KOPT-K1 (cell line): Measurements from ENCODE around the gene TPPP2.

Source experiments
- H3K27ac ChIP-seq: fragments of 200-600 bp; sonication (generic); 2 replicates; pipeline ENCODE4 v1.5.1; 2016; ENCODE audit warnings: antibody characterized with exemption, mild to moderate bottlenecking, low read depth, low read length; ENCODE audit not compliant: poor library complexity, severe bottlenecking
- H3K36me3 ChIP-seq: fragments of 200-600 bp; sonication (generic); 2 replicates; pipeline ENCODE4 v1.5.1; 2017; ENCODE audit warnings: antibody characterized with exemption, mild to moderate bottlenecking, low read length, moderate library complexity; ENCODE audit not compliant: insufficient read depth
- H3K9me3 ChIP-seq: fragments of 200-600 bp; sonication (generic); 2 replicates; pipeline ENCODE4 v1.5.1; 2017; ENCODE audit warnings: antibody characterized with exemption, low read length, mild to moderate bottlenecking; ENCODE audit not compliant: insufficient read depth, poor library complexity, severe bottlenecking

TPPP2 gene

DNA sequence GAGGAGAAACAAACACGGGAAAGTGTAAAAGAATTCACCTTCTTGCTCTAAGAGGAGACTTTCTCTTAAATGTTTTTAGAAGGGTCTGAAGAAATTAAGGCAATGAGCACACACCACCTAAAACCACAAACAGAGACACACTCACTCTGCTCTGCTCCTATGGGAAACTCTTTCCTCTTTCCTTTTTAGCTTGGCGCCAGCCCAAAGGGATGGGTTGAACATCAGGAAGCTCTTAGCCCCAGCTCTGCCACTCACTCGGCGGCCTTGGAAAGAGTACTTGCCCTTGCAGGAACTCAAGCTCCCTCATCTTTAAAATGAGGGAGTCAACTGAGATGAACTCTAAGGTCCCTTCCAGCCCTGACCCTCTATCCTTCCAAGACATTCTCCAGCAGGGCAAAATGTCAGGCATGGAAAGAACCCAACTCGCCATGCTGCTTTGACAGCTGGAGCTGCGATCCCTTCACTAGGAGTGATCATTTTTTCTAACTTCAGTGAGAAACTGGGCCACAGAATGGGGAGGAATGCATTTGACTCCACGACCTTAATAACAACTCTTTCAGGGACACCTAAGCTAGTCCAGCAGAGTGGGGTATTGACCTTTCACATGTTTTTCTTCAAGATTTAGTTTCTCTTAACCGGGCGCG lies 26.6 kb downstream of the TPPP2 start:
- H3K9me3 ChIP-seq, result no peaks in the 10 kb centered on the region
- H3K36me3 ChIP-seq, result no peaks in the 10 kb centered on the region
- no peak overlapping the region for H3K27ac ChIP-seq

DNA sequence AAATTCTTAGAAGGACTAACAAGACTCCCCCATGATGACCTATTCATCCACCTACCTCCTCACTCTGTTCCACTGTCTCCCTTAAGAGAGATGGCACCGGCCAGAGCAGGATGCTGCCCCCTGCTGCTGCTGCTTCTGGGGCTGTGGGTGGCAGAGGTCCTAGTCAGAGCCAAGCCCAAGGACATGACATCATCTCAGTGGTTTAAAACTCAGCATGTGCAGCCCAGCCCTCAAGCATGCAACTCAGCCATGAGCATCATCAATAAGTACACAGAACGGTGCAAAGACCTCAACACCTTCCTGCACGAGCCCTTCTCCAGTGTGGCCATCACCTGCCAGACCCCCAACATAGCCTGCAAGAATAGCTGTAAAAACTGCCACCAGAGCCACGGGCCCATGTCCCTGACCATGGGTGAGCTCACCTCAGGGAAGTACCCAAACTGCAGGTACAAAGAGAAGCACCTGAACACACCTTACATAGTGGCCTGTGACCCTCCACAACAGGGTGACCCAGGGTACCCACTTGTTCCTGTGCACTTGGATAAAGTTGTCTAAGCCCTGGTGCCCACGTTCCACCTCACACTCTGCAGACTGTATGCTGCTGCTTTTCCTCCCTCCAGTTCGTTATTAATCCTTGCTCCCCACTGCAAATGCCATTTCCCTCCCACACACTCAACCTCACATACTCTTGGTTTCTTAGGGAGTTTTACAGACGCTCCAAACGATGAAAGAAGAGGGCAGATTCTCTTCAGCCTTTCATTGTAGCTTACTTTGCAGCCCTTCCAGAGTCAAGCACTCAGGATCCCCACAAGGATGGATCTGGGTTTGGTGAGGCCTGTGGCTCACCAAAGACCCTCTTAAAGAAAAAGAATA lies 28.0 kb downstream of the TPPP2 start, which contains the start of gene RNASE8:
Gene RNASE8 (plus strand): TSS at position 20 of the 873 bp plus-strand sequence. CDS start 71 bp downstream, at position 91.
- Histone ChIP-seq H3K36me3 (no peaks in the 10 kb centered on the region), H3K27ac (no peak within 1 kb of the TSS), H3K9me3 (no peaks in the 10 kb centered on the region)

DNA sequence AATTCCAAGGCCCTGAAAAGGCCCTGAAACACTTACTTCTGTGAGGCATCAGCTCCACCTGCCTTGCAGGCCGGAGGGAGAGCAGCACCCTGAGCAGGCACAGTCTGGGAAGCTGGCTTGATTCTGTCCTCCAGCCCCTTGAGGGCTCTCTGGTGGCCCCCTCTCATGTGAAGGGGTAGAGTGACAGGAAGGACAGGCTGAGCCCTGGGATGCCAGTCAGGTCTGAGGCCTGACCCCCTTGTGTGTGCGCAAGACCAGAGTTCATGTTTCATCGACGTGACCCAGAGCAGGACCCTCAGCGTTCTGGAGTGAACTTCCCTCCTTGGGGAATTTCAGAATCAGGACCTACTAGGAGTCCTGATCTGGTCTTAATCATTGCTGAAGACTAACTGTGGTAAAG lies 28.9 kb downstream of the TPPP2 start:
- no peaks in the 10 kb centered on the region for H3K36me3 ChIP-seq
- no peak overlapping the region for H3K27ac ChIP-seq
- no peaks in the 10 kb centered on the region for H3K9me3 ChIP-seq

DNA sequence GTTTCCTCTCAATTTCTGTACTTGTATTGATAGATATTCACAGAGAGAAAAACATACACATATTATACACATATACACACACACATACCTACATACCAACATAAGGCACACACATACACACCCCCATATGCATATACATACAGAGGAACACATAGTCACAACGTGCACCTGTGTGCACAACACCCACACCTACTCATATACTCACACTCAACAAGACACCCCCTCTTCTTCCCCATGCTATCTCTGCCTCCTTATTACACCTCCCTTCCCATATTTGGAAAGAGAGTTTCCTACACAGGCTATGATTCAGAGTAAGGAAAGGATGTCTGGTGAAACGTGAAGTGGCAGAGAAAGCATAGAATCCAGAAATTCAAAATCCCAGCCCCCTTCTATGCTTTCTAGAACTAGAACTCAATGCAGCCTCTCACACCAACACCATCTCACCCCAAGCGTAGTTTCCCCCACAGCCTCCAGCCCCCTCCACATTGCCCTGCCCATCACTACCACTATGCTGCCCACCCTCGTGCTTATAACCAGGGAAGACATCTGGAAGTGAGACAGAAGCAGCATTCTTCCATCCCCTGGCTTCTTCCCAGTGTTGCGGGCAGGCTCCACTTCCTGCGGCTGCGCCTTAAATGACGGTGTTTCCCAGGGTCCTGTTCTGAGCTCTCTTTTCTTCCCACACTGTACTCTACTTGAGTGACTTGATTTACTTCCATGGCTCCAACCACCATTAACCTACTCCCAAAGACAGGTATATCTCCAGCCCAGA lies 30.0 kb downstream of the TPPP2 start:
- H3K9me3 ChIP-seq, result no peaks in the 10 kb centered on the region
- no peaks in the 10 kb centered on the region for H3K36me3 ChIP-seq
- no peak overlapping the region for H3K27ac ChIP-seq

DNA sequence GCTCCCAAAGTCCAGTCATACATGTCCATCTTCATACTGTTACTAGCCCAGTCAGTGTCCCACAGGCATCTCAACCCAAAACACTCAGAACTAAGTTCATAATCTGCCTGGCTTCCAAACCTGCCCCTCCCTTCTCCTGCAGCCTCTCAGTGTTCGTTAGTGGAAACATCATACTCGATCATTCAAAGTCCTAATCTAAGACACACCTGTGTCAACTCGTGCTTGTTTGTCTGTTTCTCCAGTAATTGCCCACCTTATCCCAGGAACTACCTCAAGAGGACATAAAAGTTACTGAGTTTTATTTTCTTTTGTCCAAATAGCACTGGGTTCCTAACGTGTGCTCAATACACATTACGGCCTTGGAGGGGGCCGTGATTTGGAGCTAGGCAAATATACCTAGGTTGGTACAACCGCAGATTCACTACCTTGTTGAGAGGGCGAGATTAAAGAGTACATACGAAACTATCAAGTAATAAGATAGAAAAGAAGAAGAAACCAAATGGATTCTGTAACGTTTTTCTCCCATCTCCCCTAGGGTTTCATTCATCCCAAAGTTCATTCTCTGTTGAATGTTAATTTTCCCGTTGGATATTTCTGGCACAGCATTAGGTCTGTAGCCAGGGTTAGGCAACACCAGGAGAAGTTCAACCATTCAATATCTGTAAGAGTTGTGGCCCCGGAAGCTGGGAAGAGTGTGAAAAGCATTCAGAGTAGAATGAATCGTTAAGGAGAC lies 30.8 kb downstream of the TPPP2 start:
- no peaks in the 10 kb centered on the region for H3K9me3 ChIP-seq
- H3K36me3 ChIP-seq, result no peaks in the 10 kb centered on the region
- H3K27ac ChIP-seq, result no peak overlapping the region

DNA sequence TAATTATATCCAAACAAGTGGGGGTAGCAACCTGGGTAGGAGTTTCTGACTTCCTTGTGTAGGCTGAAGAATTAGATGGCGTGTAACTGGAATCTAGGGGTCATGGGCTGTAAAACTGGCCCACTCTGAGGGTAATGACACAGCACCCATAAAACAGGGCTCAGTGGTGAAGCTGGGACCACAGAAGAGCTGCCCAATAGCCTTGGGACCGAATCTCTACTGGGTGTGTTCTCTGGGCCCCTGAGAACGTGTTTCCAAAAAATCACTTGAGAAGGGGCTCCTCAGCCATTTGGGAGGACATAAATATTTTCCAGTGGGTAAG lies 31.3 kb downstream of the TPPP2 start:
- no peaks in the 10 kb centered on the region for H3K36me3 ChIP-seq
- H3K9me3 ChIP-seq, result no peaks in the 10 kb centered on the region
- no peak overlapping the region for H3K27ac ChIP-seq

DNA sequence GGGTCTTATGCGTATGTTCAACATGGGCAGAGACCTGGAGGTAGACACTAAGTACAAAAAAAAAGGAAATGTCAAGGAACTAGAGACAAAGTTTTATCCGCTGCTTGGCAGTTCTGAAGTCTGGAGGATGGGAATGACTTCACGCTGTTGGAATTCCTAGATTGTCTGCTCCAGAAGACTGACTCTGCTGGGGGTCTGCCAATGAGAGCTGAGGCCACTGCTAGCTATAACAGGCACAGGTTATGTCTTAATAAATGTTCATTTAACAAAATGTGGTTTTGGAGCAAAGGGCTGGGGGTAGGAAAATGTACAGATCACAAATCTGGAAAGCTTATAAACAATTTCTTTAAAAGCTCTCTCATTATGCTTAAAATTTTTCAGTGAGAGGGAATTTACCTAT lies 33.5 kb downstream of the TPPP2 start:
- H3K27ac ChIP-seq, result no peak overlapping the region
- no peaks in the 10 kb centered on the region for H3K36me3 ChIP-seq
- H3K9me3 ChIP-seq, result no peaks in the 10 kb centered on the region

DNA sequence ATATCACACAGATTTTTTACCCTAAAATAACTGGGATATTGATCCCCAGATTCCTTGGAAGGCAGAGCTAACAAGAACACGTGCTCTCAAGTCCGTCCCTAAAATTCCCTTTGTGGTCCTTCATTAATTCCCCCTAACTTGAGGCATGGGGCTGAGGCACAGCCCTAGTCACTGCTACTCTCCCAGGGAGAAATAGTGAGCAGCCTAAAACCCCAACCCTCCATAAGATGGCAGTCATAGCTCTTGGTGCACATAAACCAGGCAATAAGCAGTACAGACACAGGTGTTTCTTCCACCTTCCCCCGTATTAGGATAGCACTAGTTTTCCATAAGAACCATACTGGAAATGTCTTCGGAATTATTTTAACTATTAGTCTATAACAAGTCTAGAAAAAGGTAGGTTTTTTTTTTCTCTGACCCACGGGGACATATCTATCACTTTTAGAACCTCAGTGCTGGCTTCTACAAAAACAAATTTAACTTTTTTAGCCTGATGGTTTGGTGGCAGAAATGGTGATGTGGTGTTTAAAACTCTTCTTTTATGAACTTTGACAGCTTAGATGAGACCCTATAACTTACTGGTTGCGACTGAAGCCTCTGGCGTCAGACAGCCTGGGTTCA lies 37.0 kb downstream of the TPPP2 start:
- Histone ChIP-seq H3K9me3 (no peaks in the 10 kb centered on the region), H3K27ac (no peak overlapping the region), H3K36me3 (no peaks in the 10 kb centered on the region)

DNA sequence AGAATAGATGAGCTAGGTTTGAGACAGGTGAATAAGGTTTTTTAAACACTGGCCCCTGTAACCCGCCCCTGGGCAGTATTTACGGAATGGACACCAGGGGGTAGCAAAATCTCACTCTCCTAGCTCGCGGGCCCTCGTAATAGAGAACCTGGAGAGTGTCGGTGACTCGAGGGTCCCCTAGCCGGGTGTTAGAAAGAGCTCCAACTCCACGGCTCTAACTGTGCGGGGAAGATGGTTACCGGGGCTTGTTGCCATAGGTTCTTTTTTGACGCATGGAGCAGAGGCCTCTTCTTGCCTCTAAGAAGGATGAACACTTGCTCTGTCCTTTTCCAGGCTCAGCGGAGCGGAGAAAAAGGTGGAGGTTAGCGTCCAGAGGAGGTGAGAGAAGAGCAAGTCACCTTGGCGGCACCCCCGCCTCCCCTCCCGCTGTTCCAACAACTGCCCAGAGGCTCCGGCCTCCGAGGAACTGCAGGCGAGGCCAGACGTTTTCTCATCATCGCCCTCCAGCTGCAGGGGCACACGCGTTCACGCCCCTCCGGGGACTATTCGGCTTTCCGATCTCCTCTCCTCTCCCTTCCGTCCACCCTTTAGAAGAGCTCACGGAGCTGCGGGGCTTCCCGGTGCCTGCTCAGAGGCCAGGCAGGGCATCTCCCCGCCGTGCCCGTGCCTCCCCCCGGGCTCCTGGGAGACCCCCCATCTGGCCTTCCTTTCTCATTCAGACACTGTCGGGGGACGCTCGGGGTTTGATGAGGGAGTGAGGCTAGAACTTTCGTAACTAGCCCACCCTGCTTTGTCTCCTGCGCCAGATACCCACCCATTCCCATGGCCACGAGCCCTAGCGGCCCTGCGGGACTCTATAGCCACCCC lies 38.7 kb downstream of the TPPP2 start:
- no peaks in the 10 kb centered on the region for H3K9me3 ChIP-seq
- H3K27ac ChIP-seq, result no peak overlapping the region
- H3K36me3 ChIP-seq, result no peaks in the 10 kb centered on the region

DNA sequence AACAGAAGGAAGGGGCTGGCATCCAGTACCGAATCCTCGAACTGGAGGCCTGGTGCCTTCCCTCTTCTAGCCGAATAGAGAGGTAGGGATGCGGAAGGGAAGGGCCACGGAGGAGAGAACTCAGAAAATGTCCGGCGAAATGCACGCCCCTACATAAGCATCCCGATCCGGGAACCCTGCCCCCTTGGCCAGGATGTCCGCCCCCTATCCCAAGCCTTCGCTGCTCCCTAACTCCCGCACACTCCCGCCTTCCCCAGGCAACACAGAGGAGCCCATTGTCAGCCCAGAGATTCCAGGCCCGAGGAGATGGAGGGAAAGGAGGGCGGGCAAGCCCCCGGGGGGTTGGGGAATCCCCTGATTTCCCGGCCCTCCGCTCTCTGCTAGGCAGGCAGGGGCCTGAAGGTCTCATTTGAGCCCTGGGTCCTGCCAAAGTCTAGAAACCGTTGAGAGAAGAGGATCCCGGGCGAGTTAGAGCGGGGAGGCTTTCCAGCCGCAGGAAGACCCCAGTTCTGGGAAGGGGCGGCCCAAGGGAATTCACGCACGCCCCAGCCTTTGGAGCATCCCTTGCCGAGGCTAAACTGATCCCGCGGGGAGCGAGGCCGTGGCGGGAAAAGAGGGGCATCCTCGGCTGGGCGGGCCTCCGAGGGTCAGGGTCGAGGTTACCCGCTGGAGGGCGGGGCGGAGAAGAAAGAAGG lies 39.5 kb downstream of the TPPP2 start:
- Histone ChIP-seq H3K27ac (no peak overlapping the region), H3K36me3 (no peaks in the 10 kb centered on the region), H3K9me3 (no peaks in the 10 kb centered on the region)

DNA sequence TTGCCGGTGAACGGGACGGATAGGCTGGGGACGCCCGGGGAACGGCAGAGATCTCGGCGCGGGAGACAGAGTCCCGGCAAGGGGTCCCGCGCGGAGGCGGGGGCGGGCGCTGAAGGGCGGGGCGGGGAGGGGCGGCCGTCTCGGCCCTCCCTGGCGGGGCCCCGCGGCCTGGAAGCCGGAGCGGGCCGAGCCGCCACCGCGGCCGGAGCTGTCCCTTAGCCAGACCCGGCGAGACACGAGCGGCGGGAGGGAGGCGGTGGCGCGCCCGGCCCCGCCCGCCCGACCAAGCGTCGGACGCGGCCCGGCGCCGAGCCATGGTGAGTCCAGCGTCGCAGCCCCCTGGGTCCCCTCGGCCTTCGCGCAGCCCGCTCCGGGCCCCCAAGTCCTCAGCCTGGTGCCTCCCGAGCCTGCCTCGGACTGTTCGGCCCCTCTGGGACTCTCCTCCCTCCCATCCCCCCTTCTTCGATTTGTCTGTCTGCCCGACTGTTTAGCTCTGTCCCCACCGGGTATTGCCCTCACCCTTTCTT lies 40.1 kb downstream of the TPPP2 start, which contains the start of gene ARHGEF40:
Gene ARHGEF40 (plus strand): TSS at position 222 of the 527 bp plus-strand sequence. CDS start 93 bp downstream, at position 315.
- Histone ChIP-seq H3K36me3 (no peaks in the 10 kb centered on the region), H3K9me3 (no peaks in the 10 kb centered on the region), H3K27ac (no peak within 1 kb of the TSS)

DNA sequence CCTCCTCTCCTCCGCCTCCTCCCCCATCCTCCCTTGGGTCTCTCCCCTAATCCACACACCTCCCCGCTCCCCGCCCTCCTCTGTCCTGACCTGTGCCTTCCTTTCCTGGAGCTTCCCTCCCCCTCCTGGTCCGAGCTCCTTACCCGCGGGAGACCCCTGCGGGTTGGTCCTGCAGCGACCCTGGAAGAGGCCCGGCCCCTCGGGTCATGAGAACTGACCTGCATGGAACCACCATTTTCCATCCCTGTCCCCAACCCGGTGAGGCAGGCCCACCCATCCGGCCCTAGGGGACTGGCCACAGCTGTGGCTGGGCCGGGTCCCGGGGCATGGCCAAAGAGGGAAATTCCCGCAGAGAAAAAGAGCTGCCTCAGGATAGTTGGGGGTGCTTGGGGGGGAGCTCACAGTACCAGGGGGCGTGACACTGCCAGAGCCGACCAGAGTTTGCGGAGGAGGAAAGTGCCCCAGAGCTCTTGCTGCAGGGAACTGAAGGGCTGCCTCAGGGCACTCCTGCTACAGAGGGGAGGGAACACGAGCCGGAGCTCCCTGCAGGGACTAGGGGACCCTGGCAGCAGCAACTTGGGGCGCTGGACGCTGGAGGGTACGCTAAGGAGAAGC lies 40.7 kb downstream of the TPPP2 start:
- Histone ChIP-seq H3K36me3 (no peaks in the 10 kb centered on the region), H3K9me3 (no peaks in the 10 kb centered on the region), H3K27ac (no peak overlapping the region)
